ENCODE measurements around the gene BNC2.

GRCh38 chr9:16825971-16826625 lies 44.4 kb downstream of the BNC2 start:
- no peak for TF ChIP-seq CTCF (tag by site-specific recombination; IDR thresholded peaks at IDR 0.05)
- TF ChIP-seq ZNF623 (tag by site-specific recombination; IDR thresholded peaks at IDR 0.05): no peak
- TF ChIP-seq ZNF121 (tag by site-specific recombination; IDR thresholded peaks at IDR 0.05): no peak
- TF ChIP-seq ZNF776 (tag by site-specific recombination; IDR thresholded peaks at IDR 0.05; ENCODE audit: borderline replicate concordance): no peak
- no peak for TF ChIP-seq ZNF37A (tag by site-specific recombination; IDR thresholded peaks at IDR 0.05)
- TF ChIP-seq ZSCAN18 (tag by site-specific recombination; IDR thresholded peaks at IDR 0.05): no peak
- TF ChIP-seq ZNF704 (tag by site-specific recombination; IDR thresholded peaks at IDR 0.05): no peak
- TF ChIP-seq PBX3 (CRISPR knock-in tag; IDR thresholded peaks at IDR 0.05): no peak
- no peak for TF ChIP-seq ZSCAN5A (tag by site-specific recombination; IDR thresholded peaks at IDR 0.05)

All from HEK293 (cell line).